Naive thymus-derived CD4-positive, alpha-beta T cell (primary cell): ENCODE data around the gene SLC22A2. TPM values are rescaled to one million over a fixed set of nuclear protein-coding genes. Genes with fewer than 3 reads are reported as not detected.
A peak's percentile ranks its signal among the peaks of the same experiment; 100 is the strongest.

Experiments used
- ATAC-seq: fragments of 150-1000 bp; cut with Tn5 transposase; 2 replicates; pipeline ENCODE4 v1.10.0; 2021; ENCODE audit warnings: mild to moderate bottlenecking, moderate library complexity
- CTCF ChIA-PET: fragments of 350-600 bp; sonication (Branson Sonifier 250); formaldehyde crosslinking; loops from one replicate; lab custom pipeline; 2021; ENCODE audit warnings: antibody characterized with exemption; lab: Charles Lee
- POLR2A ChIA-PET: fragments of 350-600 bp; sonication (Branson Sonifier 250); formaldehyde crosslinking; loops from one replicate; lab custom pipeline; 2021; ENCODE audit warnings: antibody characterized with exemption, inconsistent platforms; lab: Charles Lee
- DNase-seq, 9 donors: peaks; one replicate each; pipeline versions ENCODE4 v3.0.0 to v3.0.0-alpha.2; 2020 to 2022; ENCODE audit warnings: mixed read lengths in 1 of 9
- H3K27ac ChIP-seq: one replicate; pipeline ENCODE4 v1.7.0; 2013; ENCODE audit warnings: mild to moderate bottlenecking, low read depth, low read length, moderate library complexity
- H3K27me3 ChIP-seq, 2 donors: one replicate each; pipeline ENCODE4 v1.7.0; 2013; ENCODE audit warnings: low read length in 2 of 2, mild to moderate bottlenecking in 2 of 2, moderate library complexity in 2 of 2; ENCODE audit not compliant: control insufficient read depth in 2 of 2, insufficient read depth in 2 of 2
- H3K36me3 ChIP-seq, 3 experiments: 1 replicate in 2 of 3; 2 replicates in 1 of 3; pipeline ENCODE4 v1.7.0; 2013; ENCODE audit warnings: low read length in 3 of 3, mild to moderate bottlenecking in 3 of 3, moderate library complexity in 1 of 3; ENCODE audit not compliant: insufficient read depth in 3 of 3, control insufficient read depth in 2 of 3
- H3K4me1 ChIP-seq, 2 donors: one replicate each; pipeline ENCODE4 v1.7.0; 2013; ENCODE audit warnings: low read length in 2 of 2, mild to moderate bottlenecking in 2 of 2, moderate library complexity in 1 of 2; ENCODE audit not compliant: control insufficient read depth in 2 of 2, insufficient read depth in 2 of 2
- H3K4me3 ChIP-seq: 2 replicates; pipeline ENCODE4 v1.7.0; 2013; ENCODE audit warnings: mild to moderate bottlenecking, low read length
- H3K9me3 ChIP-seq, 3 experiments: 1 replicate in 2 of 3; 2 replicates in 1 of 3; pipeline ENCODE4 v1.7.0; 2013; ENCODE audit warnings: low read length in 3 of 3; ENCODE audit not compliant: control insufficient read depth in 2 of 3
- H3K27ac Mint-ChIP-seq, 9 donors: one replicate each; pipeline ENCODE4 v1.8.0; 2020 to 2022; ENCODE audit warnings: mixed read lengths in 9 of 9, mild to moderate bottlenecking in 8 of 9, moderate library complexity in 5 of 9, inconsistent platforms in 2 of 9
- H3K27me3 Mint-ChIP-seq, 5 donors: one replicate each; pipeline ENCODE4 v1.8.0; 2021 to 2022; ENCODE audit warnings: mixed read lengths in 5 of 5, mild to moderate bottlenecking in 1 of 5
- H3K36me3 Mint-ChIP-seq, 5 donors: one replicate each; pipeline ENCODE4 v1.8.0; 2020 to 2022; ENCODE audit warnings: mixed read lengths in 5 of 5, mild to moderate bottlenecking in 3 of 5, inconsistent platforms in 1 of 5
- H3K4me1 Mint-ChIP-seq, 7 donors: one replicate each; pipeline ENCODE4 v1.8.0; 2020 to 2022; ENCODE audit warnings: mixed read lengths in 7 of 7, mild to moderate bottlenecking in 3 of 7, inconsistent platforms in 1 of 7
- H3K4me3 Mint-ChIP-seq, 10 donors: one replicate each; pipeline ENCODE4 v1.8.0; 2020 to 2022; ENCODE audit warnings: mild to moderate bottlenecking in 10 of 10, mixed read lengths in 10 of 10, moderate library complexity in 6 of 10, inconsistent platforms in 2 of 10
- H3K9me3 Mint-ChIP-seq, 11 donors: one replicate each; pipeline ENCODE4 v1.8.0; 2020 to 2022; ENCODE audit warnings: mixed read lengths in 11 of 11, mild to moderate bottlenecking in 4 of 11, inconsistent platforms in 1 of 11, moderate library complexity in 1 of 11
- intact Hi-C, 2 donors: fragments of 100-400 bp; cut with micrococcal nuclease; formaldehyde crosslinking; loops; one replicate each; pipeline ENCODE4 v1.15.1; 2023
- polyA plus RNA-seq, 2 donors: library from polyadenylated mRNA; unstranded; fragments of 300-500 nt; fragmentation: Illumina TruSeq; gene quantifications; one replicate each; pipeline ENCODE4 v1.2.3, GENCODE V29; 2021
- total RNA-seq, 6 experiments: library from RNA in 5 of 6; stranded (reverse) in 5 of 6; gene quantifications; 1 replicate in 5 of 6; 2 replicates in 1 of 6; pipeline ENCODE4 v1.2.3 and lab custom pipeline; 2021 to 2026

SLC22A2 gene
- total and polyA plus RNA-seq, 7 experiments from 2014 or later: not detected

- POLR2A ChIA-PET: no interaction called here
- CTCF ChIA-PET: interaction anchor here (0.6 kb wide), 1 partner anchor 14 kb away, joined by 3 read pairs; no protein-coding TSS in a partner anchor
- peaks cover 4 to 23% (median 9%) of the 10 kb centered on the region in 11 donors for H3K9me3 Mint-ChIP-seq
Measured at GRCh38 chr6:160203522-160203921, 55.1 kb downstream of the SLC22A2 start.

GRCh38 chr6:160203076-160203475 is 55.5 kb downstream of the SLC22A2 start:
- intact Hi-C loops: no loop called here
- Mint-ChIP-seq H3K27me3 (peaks cover 4 to 40% (median 37%) of the 10 kb centered on the region in 5 donors), H3K4me3 (no peak overlapping the region), H3K9me3 (peaks cover 3 to 19% (median 8%) of the 10 kb centered on the region in 11 donors), H3K4me1 (no peaks in the 10 kb centered on the region), H3K36me3 (peaks cover 0 to 5% (median 0%) of the 10 kb centered on the region in 5 donors), H3K27ac (no peak overlapping the region)
- no peaks in the 10 kb centered on the region for H3K4me1 ChIP-seq
- no peaks in the 10 kb centered on the region for H3K27me3 ChIP-seq
- H3K4me3 ChIP-seq: no peak overlapping the region
- ATAC-seq (no peak), DNase-seq (no peak)
- H3K36me3 ChIP-seq: no peaks in the 10 kb centered on the region
- no peak overlapping the region for H3K27ac ChIP-seq
- H3K9me3 ChIP-seq: peaks cover 0 to 8% (median 0%) of the 10 kb centered on the region in 3 experiments
- ChIA-PET CTCF (interaction anchor here (0.6 kb wide), 1 partner anchor 14 kb away, joined by 3 read pairs; no protein-coding TSS in a partner anchor), POLR2A (no interaction called here)

More at GRCh38 chr6:160203522-160203921, 55.1 kb downstream of the SLC22A2 start:
- H3K9me3 ChIP-seq: peaks cover 0 to 10% (median 0%) of the 10 kb centered on the region in 3 experiments
- no peak for DNase-seq
- H3K36me3 Mint-ChIP-seq: peaks cover 0 to 5% (median 0%) of the 10 kb centered on the region in 5 donors
- no peak overlapping the region for H3K4me3 ChIP-seq
- no peaks in the 10 kb centered on the region for H3K4me1 Mint-ChIP-seq
- no peak overlapping the region for H3K4me3 Mint-ChIP-seq
- intact Hi-C loops: no loop called here
- no peak overlapping the region for H3K27ac ChIP-seq
- H3K4me1 ChIP-seq: no peaks in the 10 kb centered on the region
- H3K36me3 ChIP-seq: no peaks in the 10 kb centered on the region
- H3K27me3 ChIP-seq: no peaks in the 10 kb centered on the region
- peaks cover 4 to 44% (median 36%) of the 10 kb centered on the region in 5 donors for H3K27me3 Mint-ChIP-seq
- ATAC-seq: no peak
- H3K27ac Mint-ChIP-seq: no peak overlapping the region

- H3K36me3 ChIP-seq: no peaks in the 10 kb centered on the region
- intact Hi-C loops: no loop called here
- no peaks in the 10 kb centered on the region for H3K36me3 Mint-ChIP-seq
- peaks cover 0 to 2% (median 0%) of the 10 kb centered on the region in 3 experiments for H3K9me3 ChIP-seq
- no peak overlapping the region for H3K27ac ChIP-seq
- DNase-seq (no peak), ATAC-seq (no peak)
- ChIA-PET POLR2A (no interaction called here), CTCF (no interaction called here)
- peaks cover 5 to 40% (median 32%) of the 10 kb centered on the region in 5 donors for H3K27me3 Mint-ChIP-seq
- H3K27ac Mint-ChIP-seq: no peak overlapping the region
- H3K27me3 ChIP-seq: no peaks in the 10 kb centered on the region
- no peak overlapping the region for H3K4me3 Mint-ChIP-seq
- peaks cover 0 to 18% (median 6%) of the 10 kb centered on the region in 11 donors for H3K9me3 Mint-ChIP-seq
- H3K4me3 ChIP-seq: no peak overlapping the region
- H3K4me1 ChIP-seq: no peaks in the 10 kb centered on the region
- H3K4me1 Mint-ChIP-seq: no peaks in the 10 kb centered on the region
Measured at GRCh38 chr6:160202411-160202810, 56.2 kb downstream of the SLC22A2 start.

GRCh38 chr6:160201061-160201460 is 57.6 kb downstream of the SLC22A2 start:
- Mint-ChIP-seq H3K27me3 (peaks cover 6 to 34% (median 28%) of the 10 kb centered on the region in 5 donors), H3K9me3 (peaks cover 0 to 21% (median 7%) of the 10 kb centered on the region in 11 donors), H3K4me1 (no peaks in the 10 kb centered on the region), H3K4me3 (no peak overlapping the region), H3K27ac (no peak overlapping the region), H3K36me3 (peaks cover 0 to 6% (median 0%) of the 10 kb centered on the region in 5 donors)
- Histone ChIP-seq H3K27me3 (no peaks in the 10 kb centered on the region), H3K4me1 (no peaks in the 10 kb centered on the region), H3K4me3 (no peak overlapping the region), H3K9me3 (no peaks in the 10 kb centered on the region), H3K36me3 (no peaks in the 10 kb centered on the region), H3K27ac (no peak overlapping the region)
- ChIA-PET POLR2A (no interaction called here), CTCF (no interaction called here)
- intact Hi-C loops: no loop called here
- no peak for DNase-seq
- no peak for ATAC-seq

GRCh38 chr6:160198606-160199211 is 59.9 kb downstream of the SLC22A2 start:
- ChIA-PET POLR2A (no interaction called here), CTCF (no interaction called here)
- Mint-ChIP-seq H3K4me1 (no peaks in the 10 kb centered on the region), H3K27ac (no peak overlapping the region), H3K27me3 (peaks cover 6 to 34% (median 23%) of the 10 kb centered on the region in 5 donors), H3K9me3 (peaks cover 2 to 42% (median 20%) of the 10 kb centered on the region in 11 donors), H3K4me3 (peak overlapping the region in 1 of 10 donors; percentile 25), H3K36me3 (peaks cover 0 to 6% (median 0%) of the 10 kb centered on the region in 5 donors)
- Histone ChIP-seq H3K27me3 (no peaks in the 10 kb centered on the region), H3K4me1 (no peaks in the 10 kb centered on the region), H3K36me3 (no peaks in the 10 kb centered on the region), H3K4me3 (no peak overlapping the region), H3K27ac (no peak overlapping the region), H3K9me3 (no peaks in the 10 kb centered on the region)
- DNase-seq (no peak), ATAC-seq (no peak)
- intact Hi-C loops: no loop called here

- peaks cover 0 to 6% (median 0%) of the 10 kb centered on the region in 3 experiments for H3K9me3 ChIP-seq
- H3K4me3 ChIP-seq: no peak overlapping the region
- ChIA-PET POLR2A (no interaction called here), CTCF (no interaction called here)
- Mint-ChIP-seq H3K27me3 (peaks cover 6 to 34% (median 23%) of the 10 kb centered on the region in 5 donors), H3K4me1 (no peaks in the 10 kb centered on the region), H3K36me3 (peaks cover 0 to 10% (median 0%) of the 10 kb centered on the region in 5 donors), H3K4me3 (no peak overlapping the region), H3K9me3 (peaks cover 3 to 53% (median 26%) of the 10 kb centered on the region in 11 donors), H3K27ac (no peak overlapping the region)
- H3K36me3 ChIP-seq: no peaks in the 10 kb centered on the region
- no peak overlapping the region for H3K27ac ChIP-seq
- no peaks in the 10 kb centered on the region for H3K4me1 ChIP-seq
- no peaks in the 10 kb centered on the region for H3K27me3 ChIP-seq
- DNase-seq: no peak
- ATAC-seq: no peak
- intact Hi-C loops: no loop called here
Measured at GRCh38 chr6:160197662-160198061, 61.0 kb downstream of the SLC22A2 start.
